Esophagus squamous epithelium (tissue), 4 donors: ENCODE measurements around the gene SIK3.

Experiments
- POLR2A ChIP-seq, 4 donors: fragments of 450-650 bp; IDR thresholded peaks; one replicate each; pipeline ENCODE4 v1.6.1; 2017; ENCODE audit warnings: antibody characterized with exemption in 4 of 4, mild to moderate bottlenecking in 4 of 4, moderate library complexity in 3 of 4
- TF ChIP-seq, protein P1 (sequence below), 6 experiments: fragments of 450-650 bp in 4 of 6; fragments of 200-600 bp in 2 of 6; sonication (generic) in 2 of 6; IDR thresholded peaks; one replicate each; pipeline ENCODE4 v1.5.1; 2016 to 2019; ENCODE audit warnings: antibody characterized with exemption in 6 of 6, mild to moderate bottlenecking in 4 of 6, moderate library complexity in 4 of 6

- TF ChIP-seq, protein P1, sequence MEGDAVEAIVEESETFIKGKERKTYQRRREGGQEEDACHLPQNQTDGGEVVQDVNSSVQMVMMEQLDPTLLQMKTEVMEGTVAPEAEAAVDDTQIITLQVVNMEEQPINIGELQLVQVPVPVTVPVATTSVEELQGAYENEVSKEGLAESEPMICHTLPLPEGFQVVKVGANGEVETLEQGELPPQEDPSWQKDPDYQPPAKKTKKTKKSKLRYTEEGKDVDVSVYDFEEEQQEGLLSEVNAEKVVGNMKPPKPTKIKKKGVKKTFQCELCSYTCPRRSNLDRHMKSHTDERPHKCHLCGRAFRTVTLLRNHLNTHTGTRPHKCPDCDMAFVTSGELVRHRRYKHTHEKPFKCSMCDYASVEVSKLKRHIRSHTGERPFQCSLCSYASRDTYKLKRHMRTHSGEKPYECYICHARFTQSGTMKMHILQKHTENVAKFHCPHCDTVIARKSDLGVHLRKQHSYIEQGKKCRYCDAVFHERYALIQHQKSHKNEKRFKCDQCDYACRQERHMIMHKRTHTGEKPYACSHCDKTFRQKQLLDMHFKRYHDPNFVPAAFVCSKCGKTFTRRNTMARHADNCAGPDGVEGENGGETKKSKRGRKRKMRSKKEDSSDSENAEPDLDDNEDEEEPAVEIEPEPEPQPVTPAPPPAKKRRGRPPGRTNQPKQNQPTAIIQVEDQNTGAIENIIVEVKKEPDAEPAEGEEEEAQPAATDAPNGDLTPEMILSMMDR (IDR thresholded peaks at IDR 0.05), result no peak
- TF ChIP-seq POLR2A (IDR thresholded peaks at IDR 0.05), result no peak
Observed at GRCh38 chr11:116963813-116964212, 134.4 kb downstream of the SIK3 start.
